HG02798 (cell line): ENCODE measurements around the gene BORCS5.
A peak's percentile ranks its signal among the peaks of the same experiment; 100 is the strongest.
"Not testable (repeated sequence)": the region's sequence is repeated elsewhere in the genome, so short reads cannot be mapped to it uniquely, and the experiment has no call there.

Source experiments
- ATAC-seq: cut with Tn5 transposase; IDR thresholded peaks from one replicate; pipeline ENCODE4 v1.9.1; 2021; ENCODE audit warnings: mild to moderate bottlenecking; ENCODE audit not compliant: unreplicated experiment, poor library complexity

BORCS5 gene

GRCh38 chr12:12384571-12385340 lies 27.9 kb downstream of the BORCS5 start:
- peak; percentile 44 for ATAC-seq

GRCh38 chr12:12387501-12387900 lies 30.6 kb downstream of the BORCS5 start:
- no peak for ATAC-seq

GRCh38 chr12:12392413-12392812 lies 35.5 kb downstream of the BORCS5 start:
- no peak for ATAC-seq

- ATAC-seq = no peak
Observed at GRCh38 chr12:12393171-12393570, 36.3 kb downstream of the BORCS5 start.

GRCh38 chr12:12396694-12397093 lies 39.8 kb downstream of the BORCS5 start:
- no peak for ATAC-seq

GRCh38 chr12:12397184-12397583 lies 40.3 kb downstream of the BORCS5 start:
- no peak for ATAC-seq

- no peak for ATAC-seq
Observed at GRCh38 chr12:12398026-12398859, 41.4 kb downstream of the BORCS5 start.

- ATAC-seq = no peak
Observed at GRCh38 chr12:12399161-12399560, 42.3 kb downstream of the BORCS5 start.

GRCh38 chr12:12399776-12400305 lies 43.0 kb downstream of the BORCS5 start:
- no peak for ATAC-seq

- no peak for ATAC-seq
Observed at GRCh38 chr12:12400793-12401192, 43.9 kb downstream of the BORCS5 start.

- no peak for ATAC-seq
Observed at GRCh38 chr12:12403264-12404248, 46.7 kb downstream of the BORCS5 start.

- ATAC-seq = no peak
Observed at GRCh38 chr12:12404297-12404696, 47.4 kb downstream of the BORCS5 start.

- no peak for ATAC-seq
Observed at GRCh38 chr12:12405882-12406281, 49.0 kb downstream of the BORCS5 start.

GRCh38 chr12:12406762-12407161 lies 49.9 kb downstream of the BORCS5 start:
- no peak for ATAC-seq

- no peak for ATAC-seq
Observed at GRCh38 chr12:12408265-12408690, 51.4 kb downstream of the BORCS5 start.

- not testable (repeated sequence) for ATAC-seq
Observed at GRCh38 chr12:12409337-12409736, 52.5 kb downstream of the BORCS5 start.

- ATAC-seq = no peak
Observed at GRCh38 chr12:12415886-12416285, 59.0 kb downstream of the BORCS5 start.

GRCh38 chr12:12419165-12419564 lies 62.3 kb downstream of the BORCS5 start:
- ATAC-seq = not testable (repeated sequence)

GRCh38 chr12:12423367-12423766 lies 66.5 kb downstream of the BORCS5 start:
- ATAC-seq = no peak

GRCh38 chr12:12425001-12425400 lies 68.1 kb downstream of the BORCS5 start:
- ATAC-seq = no peak
